NCI-H69 (cell line): ENCODE measurements around the gene PRKAG3.

Experiments used
- DNase-seq: peaks from one replicate; lab custom pipeline; 2025; lab: John Stamatoyannopoulos, UW

PRKAG3 gene

GRCh38 chr2:218839430-218839829, 7.8 kb upstream of the PRKAG3 start:
- no peak for DNase-seq

- DNase-seq, result no peak
Measured at GRCh38 chr2:218837495-218837894, 5.9 kb upstream of the PRKAG3 start.

- DNase-seq, result peak; percentile 18
Measured at GRCh38 chr2:218834685-218835084, 3.1 kb upstream of the PRKAG3 start.

GRCh38 chr2:218833023-218833609, 1.5 kb upstream of the PRKAG3 start:
- no peak for DNase-seq

GRCh38 chr2:218832520-218832919, 917 bp upstream of the PRKAG3 start:
- no peak for DNase-seq

- DNase-seq, result no peak
Measured at GRCh38 chr2:218832081-218832480, 478 bp upstream of the PRKAG3 start.

- DNase-seq, result no peak
Measured at GRCh38 chr2:218830526-218831306, 887 bp downstream of the PRKAG3 start.

GRCh38 chr2:218829868-218830451, 1.6 kb downstream of the PRKAG3 start:
- peak; percentile 51 for DNase-seq

GRCh38 chr2:218828477-218828778, 3.2 kb downstream of the PRKAG3 start:
- no peak for DNase-seq

GRCh38 chr2:218827701-218828476, 3.7 kb downstream of the PRKAG3 start:
- DNase-seq, result no peak

GRCh38 chr2:218826791-218827190, 4.8 kb downstream of the PRKAG3 start:
- DNase-seq, result no peak

- DNase-seq, result no peak
Measured at GRCh38 chr2:218824004-218824403, 7.6 kb downstream of the PRKAG3 start.

- no peak for DNase-seq
Measured at GRCh38 chr2:218823196-218823855, 8.3 kb downstream of the PRKAG3 start.

- no peak for DNase-seq
Measured at GRCh38 chr2:218822622-218823021, 9.0 kb downstream of the PRKAG3 start.

GRCh38 chr2:218821605-218822211, 9.9 kb downstream of the PRKAG3 start:
- DNase-seq, result no peak

GRCh38 chr2:218820746-218821369, 10.7 kb downstream of the PRKAG3 start:
- DNase-seq, result no peak

GRCh38 chr2:218819093-218819492, 12.5 kb downstream of the PRKAG3 start:
- DNase-seq, result no peak

- no peak for DNase-seq
Measured at GRCh38 chr2:218816561-218817011, 15.0 kb downstream of the PRKAG3 start.

- DNase-seq, result no peak
Measured at GRCh38 chr2:218815649-218816048, 16.0 kb downstream of the PRKAG3 start.

- DNase-seq, result no peak
Measured at GRCh38 chr2:218815244-218815637, 16.4 kb downstream of the PRKAG3 start.

- no peak for DNase-seq
Measured at GRCh38 chr2:218814540-218815243, 16.9 kb downstream of the PRKAG3 start.
